Fibroblast of skin of left biceps (primary cell): ENCODE results near the gene ETV1.
A peak's percentile ranks its signal among the peaks of the same experiment; 100 is the strongest.

Experiments used
- DNase-seq, 2 experiments: peaks; one replicate each; pipeline ENCODE4 v3.0.0-alpha.2; 2013; ENCODE audit warnings: low read depth in 2 of 2

The ETV1 gene

DNA sequence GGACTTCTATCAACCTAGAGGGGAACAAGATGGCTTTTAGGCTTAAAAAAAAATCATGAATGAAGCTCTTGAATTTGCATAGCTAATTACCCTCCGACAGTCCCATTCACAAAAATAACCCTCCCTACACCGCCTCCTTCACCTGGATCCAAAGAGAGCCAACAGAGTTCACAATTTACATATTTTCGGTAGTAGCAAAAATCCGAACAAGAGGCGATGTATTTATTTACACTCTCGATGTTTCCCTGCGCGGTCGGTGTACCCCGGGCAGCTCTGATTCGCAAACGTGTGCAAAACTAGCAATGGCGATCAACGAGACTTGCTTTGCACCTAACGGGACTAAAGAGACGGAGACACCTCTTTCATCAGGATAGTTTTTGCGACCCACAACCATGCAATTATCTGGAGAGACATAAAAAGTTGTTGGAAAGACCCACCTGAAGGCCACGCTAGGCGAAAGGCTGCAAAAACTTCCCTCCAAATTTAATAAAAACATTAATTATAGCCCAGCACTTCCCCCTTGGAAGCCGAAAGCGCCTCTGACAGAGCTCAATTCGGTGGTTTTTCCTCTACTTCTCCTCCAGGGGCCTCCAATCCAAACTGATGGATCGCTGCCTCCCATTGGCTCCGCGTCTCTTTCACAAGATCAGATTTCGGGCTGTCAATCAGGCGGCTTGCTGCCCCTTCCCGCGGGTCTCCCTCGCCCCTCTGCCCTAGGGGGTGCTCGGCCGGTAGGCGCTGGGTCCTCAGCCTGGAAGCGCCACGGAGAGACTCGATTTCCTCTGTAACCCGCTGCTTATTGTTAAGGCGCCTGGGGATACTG is at the start of gene ETV1:
ETV1 (minus strand) TSS at position 541 of the 823 bp plus-strand sequence. CDS start 614 bp downstream, outside the sequence.
- no peak for DNase-seq

DNA sequence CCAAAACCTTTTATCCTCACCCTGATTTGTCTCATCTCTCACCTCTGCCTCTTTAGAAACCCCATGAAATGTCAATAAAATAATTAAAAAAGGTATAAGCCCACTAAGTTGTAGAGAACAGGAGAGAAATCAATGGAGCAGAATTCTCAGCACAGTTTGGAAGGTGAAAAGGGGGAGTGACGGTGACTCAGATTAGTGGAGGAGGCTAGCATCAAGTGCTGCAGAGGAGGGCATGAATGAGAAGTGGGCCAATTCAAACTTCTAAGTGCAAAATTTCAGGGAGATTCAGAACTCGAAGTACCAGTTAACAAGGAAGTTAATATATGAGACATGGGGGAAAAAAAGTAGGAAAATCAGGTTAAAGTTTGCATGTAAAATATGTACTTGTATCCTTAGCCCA is 34.9 kb upstream of the ETV1 start:
- no peak for DNase-seq

DNA sequence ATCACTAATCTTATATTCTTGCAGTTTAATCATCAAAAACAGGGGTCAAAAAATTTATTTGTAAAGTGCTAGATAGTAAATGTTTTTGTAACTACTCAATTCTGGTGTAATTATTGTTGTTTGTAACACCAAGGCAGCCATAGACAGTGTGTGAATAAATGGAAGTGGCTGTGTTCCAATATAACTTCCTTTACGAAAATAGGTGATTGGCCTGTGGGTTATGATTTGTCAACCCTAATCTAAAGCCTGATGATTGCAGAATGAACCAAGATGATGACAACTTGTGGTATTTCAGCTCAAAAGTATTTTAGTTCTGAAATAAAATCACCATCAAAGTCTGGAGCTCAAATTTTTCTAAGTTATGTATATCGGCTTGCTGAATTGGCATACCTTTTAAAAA is 34.4 kb upstream of the ETV1 start:
- DNase-seq = no peak

DNA sequence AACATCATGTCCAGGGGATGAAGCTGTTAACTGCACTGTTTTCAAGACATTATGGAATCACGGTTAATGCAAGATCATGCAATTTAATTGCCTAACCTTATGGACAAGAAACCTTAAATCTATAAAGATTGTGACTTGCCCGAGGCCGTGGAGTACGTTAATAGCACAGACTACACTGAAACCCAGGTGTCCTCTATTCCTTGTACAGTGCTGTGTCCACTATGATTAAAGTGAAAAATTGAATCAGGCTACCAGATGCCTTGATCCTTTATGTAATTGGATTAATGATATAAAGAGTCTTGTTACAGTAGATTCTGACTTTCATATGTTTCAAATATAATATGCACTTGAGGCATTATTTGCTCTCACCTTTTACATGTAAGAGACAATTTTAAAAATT is 33.9 kb upstream of the ETV1 start:
- DNase-seq = no peak

DNA sequence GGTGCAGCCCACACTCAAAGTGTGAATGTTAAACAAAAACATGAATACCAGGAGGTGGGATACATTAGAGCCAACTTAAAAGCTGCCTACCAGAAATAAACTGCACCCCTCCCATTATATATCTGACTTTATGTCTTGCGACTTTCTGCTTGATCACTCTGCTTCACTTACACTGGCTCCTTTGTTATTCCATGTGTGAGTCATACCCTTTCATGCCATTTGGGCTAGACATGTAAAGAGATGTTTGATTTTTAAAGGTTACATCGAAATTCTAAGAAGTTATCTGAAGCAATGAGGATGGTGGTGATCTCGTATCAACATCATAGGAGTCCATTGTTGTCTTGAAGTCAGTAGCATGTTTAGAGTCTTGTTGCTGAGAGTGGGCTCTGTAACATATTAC is 31.6 kb upstream of the ETV1 start:
- no peak for DNase-seq

DNA sequence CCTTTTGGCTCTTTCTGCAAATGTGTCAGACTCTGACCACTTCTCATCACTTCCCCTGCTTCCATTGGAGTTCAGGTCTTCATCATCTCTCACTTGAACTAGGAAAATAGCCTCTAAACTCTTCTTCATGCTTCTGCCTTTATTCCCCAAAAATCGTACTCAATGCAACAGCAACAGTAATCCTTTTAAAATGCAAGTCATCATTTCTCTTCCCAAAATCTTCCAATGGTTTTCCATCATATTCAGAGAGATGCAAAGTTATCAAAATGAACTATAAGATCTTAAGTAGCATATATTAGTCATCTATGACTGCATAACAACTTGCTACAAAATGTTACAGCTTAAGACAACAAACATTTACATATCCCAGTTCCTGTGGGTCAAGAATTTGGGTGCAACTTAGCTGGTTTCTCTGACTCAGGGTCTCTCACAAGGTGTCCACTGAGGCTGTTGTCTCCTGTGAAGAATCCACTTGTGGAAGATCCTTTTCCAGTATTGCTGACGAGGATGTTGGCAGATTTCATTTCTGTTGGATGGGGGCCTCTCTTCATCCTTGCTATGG is 31.0 kb upstream of the ETV1 start:
- no peak for DNase-seq

DNA sequence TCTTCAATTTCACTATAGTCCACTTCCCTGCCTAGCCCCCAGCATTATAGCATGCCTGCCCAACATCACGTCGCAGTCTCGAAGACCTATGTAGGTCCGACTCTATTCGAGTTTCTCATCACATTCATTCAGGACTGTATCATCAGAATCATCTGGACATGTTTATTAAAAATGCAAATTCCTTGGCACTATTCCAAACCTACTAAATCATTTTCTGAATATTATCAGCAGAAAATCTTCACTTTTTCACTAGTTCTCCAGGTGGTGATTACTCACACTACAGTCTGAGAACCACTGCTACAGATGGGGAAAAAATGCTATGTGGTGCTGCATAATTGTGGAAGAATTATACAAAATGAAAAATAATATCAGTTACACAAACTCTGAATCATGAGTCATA is 29.3 kb upstream of the ETV1 start:
- DNase-seq = no peak

DNA sequence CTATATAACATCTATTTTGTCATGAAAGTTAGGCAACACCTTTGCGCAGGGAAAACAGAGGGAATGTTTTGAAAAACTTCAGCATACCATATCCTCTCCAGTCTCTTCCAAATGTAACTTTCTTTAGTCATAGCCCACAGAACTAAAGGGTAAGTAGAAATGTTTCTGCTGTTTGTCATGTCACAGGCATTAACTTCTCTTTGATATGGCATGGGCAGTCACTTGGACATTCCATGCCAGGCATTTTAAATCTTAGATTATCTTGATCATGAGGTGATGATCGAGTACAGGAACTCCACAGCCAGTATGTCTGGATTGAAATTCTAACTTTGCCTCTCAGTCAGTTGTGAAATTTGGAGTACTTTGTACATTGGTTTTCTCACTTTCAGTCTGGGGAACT is 27.5 kb upstream of the ETV1 start:
- no peak for DNase-seq

DNA sequence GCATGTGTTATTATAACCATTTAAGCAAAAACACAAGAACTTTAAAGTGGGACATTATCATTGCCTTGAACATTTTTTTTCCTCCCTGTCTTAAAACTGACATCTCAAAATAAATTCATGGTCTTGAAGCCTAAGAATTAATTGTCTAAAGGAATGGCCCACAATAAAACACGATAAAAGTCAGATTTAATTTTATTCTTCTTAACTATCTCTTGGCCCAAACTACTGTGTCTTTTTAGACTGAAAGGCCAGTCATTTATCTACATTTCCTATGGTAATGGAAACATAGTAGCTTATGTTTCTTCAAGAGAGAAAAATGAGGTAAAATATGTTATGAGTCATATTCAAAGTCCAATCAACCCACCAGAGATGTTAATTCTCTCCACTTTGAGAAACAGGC is 24.4 kb upstream of the ETV1 start:
- no peak for DNase-seq

DNA sequence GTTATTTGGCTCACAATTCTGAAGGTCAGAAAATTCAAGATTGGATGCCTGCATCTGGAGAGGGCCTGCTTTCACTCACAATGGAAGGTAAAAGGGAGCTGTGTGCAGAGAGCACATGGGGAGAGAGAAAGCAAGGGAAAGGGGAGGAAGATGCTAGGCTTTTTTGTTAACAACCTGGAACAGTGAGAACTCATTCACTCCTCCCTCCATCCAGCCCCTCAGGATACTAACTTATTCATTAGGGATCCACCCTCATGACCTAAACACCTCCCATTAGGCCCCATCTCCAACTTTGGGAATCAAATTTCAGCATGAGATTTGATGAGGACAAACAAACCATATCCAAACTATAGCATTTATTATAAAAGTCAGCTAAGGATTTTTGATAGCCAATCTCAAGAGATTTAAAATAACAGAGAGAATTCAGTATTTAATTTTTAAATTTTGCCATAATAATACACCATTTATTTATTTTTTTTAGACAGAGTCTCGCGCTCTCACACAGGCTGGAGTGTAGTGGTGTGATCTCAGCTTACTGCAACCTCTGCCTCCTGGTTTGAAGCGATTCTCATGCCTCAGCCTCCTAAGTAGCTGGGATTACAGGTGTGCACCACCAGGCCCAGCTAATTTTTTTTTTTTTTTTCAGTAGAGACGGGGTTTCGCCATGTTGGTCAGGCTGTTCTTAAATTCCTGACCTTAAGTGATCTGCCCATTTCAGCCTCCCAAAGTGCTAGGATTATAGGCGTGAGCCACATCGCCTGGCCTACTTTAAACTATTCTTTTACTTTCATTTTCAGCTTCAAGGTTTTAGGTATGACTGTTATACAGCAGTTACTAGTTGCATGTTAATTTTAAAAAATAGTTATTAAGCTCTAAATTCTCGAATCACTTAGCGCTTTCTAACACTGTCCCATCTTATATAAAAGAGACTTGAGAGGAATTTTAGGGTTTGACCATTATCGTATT is 20.3 kb upstream of the ETV1 start:
- no peak for DNase-seq

DNA sequence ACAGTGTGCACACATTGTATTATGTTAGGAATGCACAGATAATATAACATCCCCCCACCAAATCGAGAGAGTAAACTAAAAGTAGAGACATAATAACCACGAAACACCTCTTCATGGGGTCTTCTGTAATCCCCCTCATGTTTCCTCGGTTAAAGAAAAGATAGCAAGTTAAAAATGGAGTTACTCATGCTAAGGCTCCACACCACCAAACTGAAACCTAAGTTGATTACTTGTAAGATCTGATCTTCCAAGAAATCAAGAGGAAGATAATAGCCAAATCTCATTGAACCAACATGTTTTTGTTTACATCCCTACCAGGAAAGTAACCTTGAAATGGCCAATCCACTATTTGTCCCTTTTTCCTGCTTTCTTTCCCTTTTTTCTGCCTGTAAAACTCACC is 11.7 kb upstream of the ETV1 start:
- no peak for DNase-seq

DNA sequence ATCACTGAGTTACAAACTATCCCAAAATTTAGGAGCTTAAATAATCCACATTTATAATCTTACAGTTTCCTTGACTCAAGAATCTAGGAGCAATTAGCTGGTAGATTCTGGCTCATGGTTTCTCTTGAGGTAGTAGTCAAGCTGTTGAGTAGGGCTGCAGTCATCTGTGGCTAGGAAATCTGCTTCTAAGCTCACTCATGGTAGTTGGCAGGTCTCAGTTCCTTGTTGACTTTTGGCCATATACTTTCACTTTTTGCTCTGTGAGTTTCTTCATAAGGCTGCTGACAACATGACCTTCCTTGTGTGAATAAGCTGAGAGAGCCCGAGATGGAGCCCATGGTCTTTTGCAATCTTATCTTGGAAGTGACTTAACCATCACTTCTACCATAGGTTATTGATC is 10.8 kb upstream of the ETV1 start:
- DNase-seq = no peak

DNA sequence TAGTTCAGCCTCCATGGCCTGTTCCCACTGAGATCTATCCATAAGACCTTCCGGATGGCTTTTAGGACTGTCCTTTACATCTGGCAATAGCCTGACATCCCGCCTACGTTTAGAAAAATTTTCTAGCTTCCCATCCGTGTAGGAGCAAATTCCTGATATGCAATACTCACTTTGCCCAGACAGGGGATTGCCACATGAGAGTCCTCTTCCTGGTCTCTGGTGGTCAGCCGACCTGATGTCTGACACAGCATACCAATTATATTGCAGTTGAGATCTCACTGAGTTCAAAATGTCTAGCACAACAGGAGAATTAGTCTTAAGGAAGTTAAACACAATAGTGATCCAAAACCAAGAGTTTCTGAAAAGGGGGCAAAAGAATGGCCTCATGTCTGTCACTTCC is 9.4 kb upstream of the ETV1 start:
- DNase-seq = no peak

DNA sequence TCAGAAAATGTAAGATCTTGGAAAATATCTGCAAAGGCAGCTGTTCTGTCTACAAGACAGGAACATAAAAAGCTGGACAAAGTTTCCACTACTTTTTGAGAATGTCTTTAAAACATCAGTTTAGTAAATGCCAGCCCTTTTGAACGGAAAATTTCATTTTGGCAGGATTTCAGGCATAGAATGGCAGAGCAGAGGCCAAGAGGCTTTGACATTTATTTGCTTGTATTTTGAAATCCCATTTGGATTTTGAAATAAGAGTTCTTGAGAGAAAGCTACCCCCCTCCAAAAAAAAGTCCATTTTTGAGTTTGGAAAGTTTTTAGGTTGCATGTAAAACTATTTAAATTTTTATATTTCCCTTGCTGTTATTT is 3.1 kb upstream of the ETV1 start:
- DNase-seq = no peak

DNA sequence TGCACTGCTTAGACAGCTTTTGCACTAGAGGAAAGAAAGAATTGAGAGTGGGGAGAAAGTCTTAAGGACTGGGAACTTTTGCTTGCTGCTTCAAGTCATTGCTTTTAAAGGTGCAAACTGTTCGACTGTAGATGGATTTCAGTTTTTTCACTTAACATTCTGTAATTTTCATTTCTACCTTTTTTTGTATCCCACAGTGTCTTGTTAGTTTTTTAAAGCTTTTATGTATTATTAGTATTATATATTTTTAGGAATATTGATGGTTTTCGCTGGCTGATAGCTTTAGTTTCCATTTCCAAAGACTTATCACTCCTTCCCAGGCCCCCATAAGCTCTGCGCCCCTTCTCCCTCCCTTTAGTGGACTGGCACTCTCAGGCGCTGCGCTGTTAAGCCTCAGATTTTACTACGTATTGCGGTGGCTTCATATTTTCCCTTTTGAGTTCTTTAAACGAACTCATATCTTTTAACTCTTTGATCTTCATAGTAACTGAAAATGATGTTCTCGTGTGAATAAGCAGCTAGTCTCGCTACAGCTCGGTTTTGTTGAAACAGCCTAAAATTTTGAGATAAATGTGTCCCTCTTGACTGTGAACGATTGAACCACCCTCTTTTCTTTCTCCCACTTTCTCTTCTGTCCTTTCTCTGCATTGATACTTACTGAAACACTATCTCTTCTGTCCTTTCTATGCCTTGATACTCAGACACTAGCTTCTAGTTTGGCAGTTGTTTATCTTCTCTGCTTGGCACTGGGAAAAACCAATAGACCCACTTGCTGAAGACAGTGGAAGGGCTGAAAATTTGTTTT is 2.5 kb upstream of the ETV1 start:
- no peak for DNase-seq

DNA sequence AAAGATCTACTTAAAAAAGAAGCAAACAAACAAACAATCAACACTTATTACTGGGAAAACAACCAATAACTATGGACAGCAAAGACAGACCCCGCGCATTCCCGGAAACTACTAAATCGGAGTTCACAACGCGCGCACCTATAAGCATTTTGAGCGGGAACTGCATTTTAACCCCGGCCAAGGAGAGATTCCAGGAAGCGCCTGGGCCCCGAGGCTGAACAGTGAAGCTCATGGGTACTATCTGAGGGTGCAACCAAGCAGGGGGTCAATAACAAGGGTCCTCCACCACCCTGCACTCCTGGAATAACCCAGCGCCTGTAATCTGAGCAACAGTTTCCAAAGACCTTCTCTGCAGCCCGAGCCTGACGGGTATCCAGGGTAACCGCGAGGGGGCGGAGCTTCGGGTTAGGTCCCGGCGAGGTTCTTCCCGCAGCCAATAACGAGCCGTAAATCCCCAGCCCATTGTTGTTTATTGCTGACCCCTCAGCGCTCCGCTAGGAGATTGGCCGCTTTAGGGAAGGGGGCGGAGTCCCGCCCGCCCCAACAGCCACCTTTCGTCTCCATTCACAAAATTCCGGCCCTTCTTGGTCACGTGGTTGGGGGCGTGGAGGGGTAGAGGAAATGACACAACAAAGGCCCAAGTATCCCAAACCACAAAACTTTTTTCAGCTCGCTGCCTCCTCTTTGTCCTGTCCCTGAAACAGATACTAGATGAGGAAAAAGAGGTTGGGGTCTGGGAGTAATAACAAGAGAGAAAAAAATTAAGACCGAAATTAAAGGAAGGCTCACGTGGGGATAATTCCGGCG is 1.7 kb upstream of the ETV1 start:
- peak; percentile 96 for DNase-seq

DNA sequence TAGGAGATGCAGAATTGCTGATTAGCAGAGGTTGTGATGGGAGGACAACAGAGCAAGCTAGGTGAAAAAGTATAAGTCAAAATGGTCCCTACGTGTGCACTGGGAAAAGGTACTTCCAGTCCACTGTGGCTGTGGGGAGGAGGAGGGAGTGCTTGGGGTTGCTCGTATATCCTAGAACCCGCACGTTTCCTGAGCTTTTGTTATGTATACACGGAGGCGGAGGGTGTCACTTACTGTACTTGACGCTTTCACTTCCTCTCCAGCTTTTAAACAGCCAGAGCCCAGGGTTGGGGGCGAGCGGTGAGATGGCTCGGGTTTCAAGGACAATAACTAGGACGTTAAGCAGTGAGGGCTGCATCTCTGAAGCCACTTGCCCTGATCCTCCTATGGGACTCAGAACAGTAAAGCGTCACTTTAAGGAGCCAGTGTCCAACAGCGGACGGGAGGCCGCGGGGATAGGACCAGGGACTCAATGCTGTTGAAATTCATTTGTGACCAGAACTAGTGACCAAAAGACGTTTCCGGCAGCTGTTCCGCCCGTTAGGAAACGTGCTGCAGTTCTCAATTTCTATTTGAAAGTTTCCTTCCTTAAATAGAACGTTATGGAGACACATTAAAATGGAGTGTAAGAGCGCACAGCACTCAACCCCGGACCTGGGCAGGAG is 985 bp upstream of the ETV1 start:
- no peak for DNase-seq

DNA sequence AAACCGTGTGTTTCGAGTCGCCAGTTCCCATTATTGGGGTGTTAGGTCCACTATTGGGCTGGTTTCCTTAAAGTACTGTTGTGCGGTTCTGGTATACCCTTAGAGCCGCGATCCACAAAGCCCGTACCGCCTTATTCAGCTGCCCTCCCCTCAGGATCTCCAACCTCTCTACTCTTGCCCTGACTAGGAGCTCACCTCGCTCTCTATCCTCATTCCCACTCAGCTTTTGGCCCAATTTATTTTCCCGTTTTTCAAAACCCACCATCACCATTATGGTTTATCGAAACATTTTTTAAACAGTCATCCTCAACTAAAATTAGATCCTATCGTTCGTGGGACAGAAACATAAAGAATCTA is 461 bp upstream of the ETV1 start:
- no peak for DNase-seq

DNA sequence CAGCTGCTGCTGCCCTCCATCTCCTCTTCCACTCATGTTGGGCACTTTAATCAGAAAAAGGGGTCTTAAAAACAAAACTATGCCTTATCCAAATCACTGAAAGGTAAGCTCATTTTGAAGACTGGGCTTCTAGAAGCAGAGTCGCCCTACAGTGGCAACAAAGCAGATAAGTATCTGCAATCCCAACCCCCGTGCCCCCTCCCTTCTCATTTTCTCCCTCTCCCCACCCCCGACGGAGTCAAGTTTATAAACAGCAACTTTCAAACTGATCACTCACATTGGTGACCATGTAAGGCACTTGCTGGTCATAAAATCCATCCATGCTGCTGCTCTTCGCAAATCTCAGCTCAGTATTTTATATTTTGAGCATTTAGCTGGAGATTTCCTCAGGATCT is 738 bp downstream of the ETV1 start:
- DNase-seq = no peak

DNA sequence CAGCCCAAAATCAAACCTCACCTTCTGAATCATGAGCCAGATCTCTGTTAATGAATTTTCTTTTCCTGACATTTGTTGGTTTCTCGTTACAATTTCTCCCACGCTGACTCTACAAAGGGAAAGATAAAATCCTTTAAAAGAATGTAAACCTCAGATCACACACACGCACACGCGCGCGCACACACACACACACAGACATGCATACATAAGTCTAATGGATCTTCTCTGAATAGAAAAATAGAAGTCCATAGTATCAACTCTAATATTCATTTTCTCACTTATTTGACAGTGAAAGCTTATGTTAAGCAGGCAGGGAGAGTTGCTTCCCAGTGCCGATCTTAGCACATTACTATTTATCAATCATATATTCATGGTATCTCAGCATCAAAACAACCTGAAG is 1.4 kb downstream of the ETV1 start:
- no peak for DNase-seq

DNA sequence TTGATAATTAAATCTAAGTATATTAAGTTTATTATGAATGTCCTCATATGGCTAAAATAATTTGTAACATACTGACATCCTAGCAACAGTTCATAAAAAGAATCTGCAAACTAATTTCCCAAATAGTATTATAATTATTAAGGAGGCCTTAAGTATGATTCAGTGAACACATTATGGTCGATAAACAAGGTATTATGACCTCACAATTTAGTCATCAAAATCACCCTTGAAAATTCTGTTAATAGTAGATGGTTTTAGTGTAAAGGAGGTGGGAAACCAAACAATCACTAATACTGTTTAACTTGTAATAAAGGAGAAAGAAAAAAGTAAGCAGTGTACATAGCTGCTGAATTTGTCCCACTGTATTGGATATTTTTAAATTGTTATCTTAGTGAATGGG is 2.1 kb downstream of the ETV1 start:
- no peak for DNase-seq
